H9 (cell line): ENCODE results near the gene PITPNM1. TPM values are rescaled to one million over a fixed set of nuclear protein-coding genes. Genes with fewer than 3 reads are reported as not detected.

ENCODE experiments used
- DNase-seq: peaks from one replicate; pipeline ENCODE4 v3.0.0-alpha.2; 2017
- H2AFZ ChIP-seq: one replicate; pipeline ENCODE4 v1.6.1; 2013; ENCODE audit warnings: mild to moderate bottlenecking, low read length, control low read depth, moderate library complexity
- H2AK5ac ChIP-seq: 2 replicates; pipeline ENCODE4 v1.6.1; 2013; ENCODE audit warnings: low read length, control low read depth, mixed read lengths; ENCODE audit not compliant: insufficient read length
- H2BK120ac ChIP-seq: one replicate; pipeline ENCODE4 v1.6.1; 2013; ENCODE audit warnings: low read depth, mild to moderate bottlenecking, low read length, control low read depth, inconsistent platforms; ENCODE audit not compliant: poor library complexity, severe bottlenecking
- H2BK12ac ChIP-seq: 2 replicates; pipeline ENCODE4 v1.6.1; 2013; ENCODE audit warnings: low read length, control low read depth, mixed read lengths, low read depth; ENCODE audit not compliant: insufficient read length
- H2BK15ac ChIP-seq: 2 replicates; pipeline ENCODE4 v1.6.1; 2013; ENCODE audit warnings: low read depth, low read length, control low read depth
- H2BK20ac ChIP-seq: one replicate; pipeline ENCODE4 v1.6.1; 2013; ENCODE audit warnings: low read depth, mild to moderate bottlenecking, low read length, control low read depth, inconsistent platforms; ENCODE audit not compliant: poor library complexity, severe bottlenecking
- H2BK5ac ChIP-seq: 2 replicates; pipeline ENCODE4 v1.6.1; 2013; ENCODE audit warnings: low read length, control low read depth, mixed read lengths; ENCODE audit not compliant: insufficient read length
- H3K14ac ChIP-seq: 2 replicates; pipeline ENCODE4 v1.6.1; 2013; ENCODE audit warnings: low read length, control low read depth; ENCODE audit not compliant: insufficient read depth
- H3K18ac ChIP-seq: 2 replicates; pipeline ENCODE4 v1.6.1; 2013; ENCODE audit warnings: low read depth, mild to moderate bottlenecking, mixed read lengths, low read length, control low read depth; ENCODE audit not compliant: insufficient read length
- H3K23ac ChIP-seq: 2 replicates; pipeline ENCODE4 v1.6.1; 2013; ENCODE audit warnings: low read length, control low read depth, mixed read lengths, low read depth; ENCODE audit not compliant: insufficient read length
- H3K23me2 ChIP-seq: 2 replicates; pipeline ENCODE4 v1.6.1; 2013; ENCODE audit warnings: low read depth, mild to moderate bottlenecking, mixed read lengths, low read length, control low read depth; ENCODE audit not compliant: insufficient read length, poor library complexity, severe bottlenecking
- H3K27ac ChIP-seq: 2 replicates; pipeline ENCODE4 v1.5.1; 2013; ENCODE audit warnings: low read length, control low read depth, mixed read lengths, low read depth; ENCODE audit not compliant: insufficient read length
- H3K27me3 ChIP-seq: 2 replicates; pipeline ENCODE4 v1.6.1; 2013; ENCODE audit warnings: low read length, control low read depth, inconsistent platforms; ENCODE audit not compliant: insufficient read depth
- H3K4ac ChIP-seq: 2 replicates; pipeline ENCODE4 v1.6.1; 2013; ENCODE audit warnings: low read depth, mild to moderate bottlenecking, control low read depth, inconsistent platforms, low read length, moderate library complexity
- H3K4me1 ChIP-seq: 2 replicates; pipeline ENCODE4 v1.6.1; 2013; ENCODE audit warnings: low read length, control low read depth, inconsistent platforms; ENCODE audit not compliant: insufficient read depth
- H3K4me2 ChIP-seq: 2 replicates; pipeline ENCODE4 v1.6.1; 2013; ENCODE audit warnings: low read length, control low read depth, mixed read lengths; ENCODE audit not compliant: insufficient read length, insufficient read depth
- H3K56ac ChIP-seq: 2 replicates; pipeline ENCODE4 v1.6.1; 2013; ENCODE audit warnings: low read depth, mild to moderate bottlenecking, mixed read lengths, low read length, control low read depth; ENCODE audit not compliant: insufficient read length
- H3K79me1 ChIP-seq: 2 replicates; pipeline ENCODE4 v1.6.1; 2013; ENCODE audit warnings: low read depth, mild to moderate bottlenecking, moderate library complexity, low read length, control low read depth, inconsistent platforms; ENCODE audit not compliant: insufficient read depth, poor library complexity, severe bottlenecking
- H3K79me2 ChIP-seq: 2 replicates; pipeline ENCODE4 v1.6.1; 2013; ENCODE audit warnings: low read length, control low read depth, inconsistent platforms; ENCODE audit not compliant: insufficient read depth
- H3K9ac ChIP-seq: 2 replicates; pipeline ENCODE4 v1.6.1; 2013; ENCODE audit warnings: low read length, control low read depth, mixed read lengths; ENCODE audit not compliant: insufficient read length; ENCODE audit errors: extremely low read depth
- H3K9me3 ChIP-seq: one replicate; pipeline ENCODE4 v1.6.1; 2013; ENCODE audit warnings: low read depth, low read length, inconsistent platforms; ENCODE audit not compliant: control insufficient read depth
- H3T11ph ChIP-seq: one replicate; pipeline ENCODE4 v1.6.1; 2013; ENCODE audit warnings: mild to moderate bottlenecking, low read length, control low read depth, inconsistent platforms
- H4K20me1 ChIP-seq: one replicate; pipeline ENCODE4 v1.6.1; 2013; ENCODE audit not compliant: control insufficient read depth, insufficient read length, insufficient read depth
- H4K5ac ChIP-seq: 2 replicates; pipeline ENCODE4 v1.6.1; 2013; ENCODE audit warnings: low read depth, mild to moderate bottlenecking, mixed read lengths, low read length, control low read depth; ENCODE audit not compliant: insufficient read length
- H4K8ac ChIP-seq: replicated peaks from 2 replicates; pipeline ENCODE4 v1.6.1; 2013; ENCODE audit warnings: low read length, control low read depth, mixed read lengths, low read depth; ENCODE audit not compliant: insufficient read length
- H4K91ac ChIP-seq: 2 replicates; pipeline ENCODE4 v1.6.1; 2013; ENCODE audit warnings: low read depth, mild to moderate bottlenecking, moderate library complexity, mixed read lengths, low read length, control low read depth; ENCODE audit not compliant: insufficient read length
- H3K27ac Mint-ChIP-seq, 3 experiments: 2 replicates in 2 of 3; 3 replicates in 1 of 3; pipeline ENCODE4 v1.8.0; 2020 to 2021; ENCODE audit warnings: mixed read lengths in 3 of 3, mild to moderate bottlenecking in 1 of 3, moderate library complexity in 1 of 3
- H3K27me3 Mint-ChIP-seq: 2 replicates; pipeline ENCODE4 v1.8.0; 2021; ENCODE audit warnings: low read depth, mild to moderate bottlenecking, moderate library complexity, mixed read lengths
- H3K36me3 Mint-ChIP-seq, 3 experiments: 2 replicates in 2 of 3; 3 replicates in 1 of 3; pipeline ENCODE4 v1.8.0; 2020 to 2021; ENCODE audit warnings: low read depth in 3 of 3, mixed read lengths in 3 of 3; ENCODE audit not compliant: insufficient read depth in 1 of 3
- H3K4me1 Mint-ChIP-seq, 2 experiments: 2 replicates each; pipeline ENCODE4 v1.8.0; 2020; ENCODE audit warnings: mixed read lengths in 2 of 2
- H3K4me3 Mint-ChIP-seq, 2 experiments: 2 replicates in 1 of 2; 3 replicates in 1 of 2; pipeline ENCODE4 v1.8.0; 2020 to 2021; ENCODE audit warnings: mild to moderate bottlenecking in 2 of 2, mixed read lengths in 2 of 2, moderate library complexity in 1 of 2
- H3K9me3 Mint-ChIP-seq, 2 experiments: 2 replicates in 1 of 2; 3 replicates in 1 of 2; pipeline ENCODE4 v1.8.0; 2020; ENCODE audit warnings: mild to moderate bottlenecking in 2 of 2, mixed read lengths in 2 of 2, moderate library complexity in 1 of 2
- WGBS: extraction: QIAGEN DNeasy Blood & Tissue Kit; methylation state at CpG from one replicate; pipeline ENCODE4 v1.1.7; 2013; ENCODE audit warnings: missing lambda C conversion rate, low lambda C conversion rate, mixed read lengths; ENCODE audit not compliant: insufficient read length; ENCODE audit errors: extremely low coverage; 5-methylcytosine and 5-hydroxymethylcytosine counted together
- total RNA-seq: library from RNA; stranded (reverse); gene quantifications from 2 replicates; pipeline ENCODE4 v1.2.1, GENCODE V29; 2021
- TF ChIP-seq, protein P1 (sequence below): fragments of 200-600 bp; sonication (generic); conservative IDR thresholded peaks from 3 replicates; pipeline ENCODE4 v1.8.0; 2021; ENCODE audit warnings: antibody characterized with exemption, mild to moderate bottlenecking

The PITPNM1 gene
- total RNA-seq, 1 experiment from 2014 or later: 43.5 TPM

GRCh38 chr11:67530282-67530592, 25.1 kb upstream of the PITPNM1 start:
- no peak overlapping the region for H4K8ac ChIP-seq
- H3K56ac ChIP-seq: no peak overlapping the region
- no peak overlapping the region for H3K9ac ChIP-seq
- H3K27me3 ChIP-seq: no peaks in the 10 kb centered on the region
- no peak overlapping the region for H2BK12ac ChIP-seq
- H3K27ac ChIP-seq: no peak overlapping the region
- Mint-ChIP-seq H3K4me1 (0 out of 4 replicates have a peak, but pooled peaks cover 0 to 8% of the 10 kb centered on the region in 2 experiments), H3K27ac (no peak overlapping the region), H3K36me3 (peaks cover 4 to 8% (median 4%) of the 10 kb centered on the region in 3 experiments; a peak in 6 of 7 replicates), H3K9me3 (peaks cover 30 to 31% of the 10 kb centered on the region in 2 experiments), H3K4me3 (no peak overlapping the region), H3K27me3 (peaks cover 30% of the 10 kb centered on the region)
- H2BK20ac ChIP-seq: no peak overlapping the region
- WGBS: no CpG with 5 or more reads among the region's 5 CpGs
- no peaks in the 10 kb centered on the region for H4K20me1 ChIP-seq
- H3K23ac ChIP-seq: no peak overlapping the region
- no peak overlapping the region for H2AFZ ChIP-seq
- no peaks in the 10 kb centered on the region for H3K23me2 ChIP-seq
- peaks cover 13% of the 10 kb centered on the region for H3K9me3 ChIP-seq
- H3K14ac ChIP-seq: no peak overlapping the region
- H2BK120ac ChIP-seq: no peak overlapping the region
- no peak overlapping the region for H3K4ac ChIP-seq
- no peak overlapping the region for H4K5ac ChIP-seq
- no peak overlapping the region for H3K18ac ChIP-seq
- H3T11ph ChIP-seq: no peak overlapping the region
- H3K79me1 ChIP-seq: no peaks in the 10 kb centered on the region
- H2AK5ac ChIP-seq: no peak overlapping the region
- H4K91ac ChIP-seq: no peak overlapping the region
- no peak overlapping the region for H2BK15ac ChIP-seq
- no peaks in the 10 kb centered on the region for H3K79me2 ChIP-seq
- DNase-seq: no peak
- no peak overlapping the region for H3K4me2 ChIP-seq
- H2BK5ac ChIP-seq: no peak overlapping the region
- H3K4me1 ChIP-seq: no peaks in the 10 kb centered on the region
- TF ChIP-seq, protein P1, sequence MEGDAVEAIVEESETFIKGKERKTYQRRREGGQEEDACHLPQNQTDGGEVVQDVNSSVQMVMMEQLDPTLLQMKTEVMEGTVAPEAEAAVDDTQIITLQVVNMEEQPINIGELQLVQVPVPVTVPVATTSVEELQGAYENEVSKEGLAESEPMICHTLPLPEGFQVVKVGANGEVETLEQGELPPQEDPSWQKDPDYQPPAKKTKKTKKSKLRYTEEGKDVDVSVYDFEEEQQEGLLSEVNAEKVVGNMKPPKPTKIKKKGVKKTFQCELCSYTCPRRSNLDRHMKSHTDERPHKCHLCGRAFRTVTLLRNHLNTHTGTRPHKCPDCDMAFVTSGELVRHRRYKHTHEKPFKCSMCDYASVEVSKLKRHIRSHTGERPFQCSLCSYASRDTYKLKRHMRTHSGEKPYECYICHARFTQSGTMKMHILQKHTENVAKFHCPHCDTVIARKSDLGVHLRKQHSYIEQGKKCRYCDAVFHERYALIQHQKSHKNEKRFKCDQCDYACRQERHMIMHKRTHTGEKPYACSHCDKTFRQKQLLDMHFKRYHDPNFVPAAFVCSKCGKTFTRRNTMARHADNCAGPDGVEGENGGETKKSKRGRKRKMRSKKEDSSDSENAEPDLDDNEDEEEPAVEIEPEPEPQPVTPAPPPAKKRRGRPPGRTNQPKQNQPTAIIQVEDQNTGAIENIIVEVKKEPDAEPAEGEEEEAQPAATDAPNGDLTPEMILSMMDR: no peak
